Measurements from ENCODE around the gene TYK2.
A peak's percentile ranks its signal among the peaks of the same experiment; 100 is the strongest.
"Not testable (repeated sequence)": the region's sequence is repeated elsewhere in the genome, so short reads cannot be mapped to it uniquely, and the experiment has no call there.

TYK2 gene

GRCh38 chr19:10368101-10368803 is 12.1 kb downstream of the TYK2 start:
- no peak for DNase-seq

- not testable (repeated sequence) for DNase-seq
Measured at GRCh38 chr19:10366950-10367512, 13.3 kb downstream of the TYK2 start.

- DNase-seq, result no peak
Measured at GRCh38 chr19:10365518-10365917, 14.9 kb downstream of the TYK2 start.

- DNase-seq, result no peak
Measured at GRCh38 chr19:10364644-10365043, 15.7 kb downstream of the TYK2 start.

GRCh38 chr19:10363789-10364281 is 16.5 kb downstream of the TYK2 start:
- DNase-seq, result no peak

- DNase-seq, result no peak
Measured at GRCh38 chr19:10362259-10362658, 18.1 kb downstream of the TYK2 start.

GRCh38 chr19:10361569-10362011 is 18.8 kb downstream of the TYK2 start:
- DNase-seq, result no peak

- no peak for DNase-seq
Measured at GRCh38 chr19:10356431-10356830, 23.9 kb downstream of the TYK2 start.

- peak; percentile 90 for DNase-seq
Measured at GRCh38 chr19:10353793-10354391, 26.5 kb downstream of the TYK2 start.

- peak; percentile 94 for DNase-seq
Measured at GRCh38 chr19:10352764-10353671, 27.4 kb downstream of the TYK2 start.

- no peak for DNase-seq
Measured at GRCh38 chr19:10346509-10346908, 33.9 kb downstream of the TYK2 start.

GRCh38 chr19:10344780-10345179 is 35.6 kb downstream of the TYK2 start:
- no peak for DNase-seq

GRCh38 chr19:10343495-10343894 is 36.9 kb downstream of the TYK2 start:
- DNase-seq, result no peak

- DNase-seq, result no peak
Measured at GRCh38 chr19:10339977-10340376, 40.4 kb downstream of the TYK2 start.

- DNase-seq, result no peak
Measured at GRCh38 chr19:10339380-10339960, 40.9 kb downstream of the TYK2 start, which contains the start of gene ICAM3. Gene ICAM3, minus strand, starts transcription at chr19:10339624. Its CDS starts 10 bp downstream, at chr19:10339614.

GRCh38 chr19:10338940-10339339 is 41.4 kb downstream of the TYK2 start:
- no peak for DNase-seq

GRCh38 chr19:10336725-10337124 is 43.6 kb downstream of the TYK2 start:
- DNase-seq, result not testable (repeated sequence)

- DNase-seq, result no peak
Measured at GRCh38 chr19:10335352-10335985, 44.9 kb downstream of the TYK2 start.

GRCh38 chr19:10334588-10335351 is 45.6 kb downstream of the TYK2 start:
- DNase-seq, result peak; percentile 62

GRCh38 chr19:10333758-10334587 is 46.4 kb downstream of the TYK2 start:
- no peak for DNase-seq
